IPS DF 4.7 (cell line): ENCODE measurements around the gene PRR35.

ENCODE experiments used
- DNase-seq: peaks from one replicate; pipeline ENCODE4 v3.0.0-alpha.2; 2013; ENCODE audit warnings: low spot score; ENCODE audit errors: extremely low read depth

Gene PRR35

GRCh38 chr16:578232-578869 is 18.2 kb downstream of the PRR35 start:
- DNase-seq, result no peak

- DNase-seq, result no peak
Observed at GRCh38 chr16:578870-579405, 18.7 kb downstream of the PRR35 start.

- DNase-seq, result no peak
Observed at GRCh38 chr16:580141-580945, 20.1 kb downstream of the PRR35 start.

- DNase-seq, result no peak
Observed at GRCh38 chr16:580946-581498, 20.8 kb downstream of the PRR35 start.

- DNase-seq, result no peak
Observed at GRCh38 chr16:582218-582613, 22.0 kb downstream of the PRR35 start.

- DNase-seq, result no peak
Observed at GRCh38 chr16:582614-583331, 22.6 kb downstream of the PRR35 start.

- no peak for DNase-seq
Observed at GRCh38 chr16:583470-583814, 23.2 kb downstream of the PRR35 start.

GRCh38 chr16:583815-584591 is 23.8 kb downstream of the PRR35 start:
- DNase-seq, result no peak

- DNase-seq, result no peak
Observed at GRCh38 chr16:585351-585750, 25.2 kb downstream of the PRR35 start.

GRCh38 chr16:586047-586644 is 26.0 kb downstream of the PRR35 start:
- no peak for DNase-seq

- DNase-seq, result no peak
Observed at GRCh38 chr16:586645-587590, 26.7 kb downstream of the PRR35 start.

GRCh38 chr16:588639-588888 is 28.4 kb downstream of the PRR35 start:
- DNase-seq, result no peak

GRCh38 chr16:588889-589657 is 28.9 kb downstream of the PRR35 start:
- no peak for DNase-seq

- no peak for DNase-seq
Observed at GRCh38 chr16:589658-590187, 29.5 kb downstream of the PRR35 start, which contains the start of gene RAB40C. Gene RAB40C, plus strand, starts transcription at chr16:590066. Its CDS starts 226 bp downstream, at chr16:590292.

GRCh38 chr16:590188-590814 is 30.1 kb downstream of the PRR35 start:
- no peak for DNase-seq

- no peak for DNase-seq
Observed at GRCh38 chr16:590815-591200, 30.6 kb downstream of the PRR35 start.

- DNase-seq, result no peak
Observed at GRCh38 chr16:591231-591630, 31.0 kb downstream of the PRR35 start.

- DNase-seq, result no peak
Observed at GRCh38 chr16:591892-592517, 31.8 kb downstream of the PRR35 start.
